HUDEP-2 (cell line): ENCODE data around the gene RBP7.

ENCODE experiments used
- DNase-seq, 76 experiments: peaks; one replicate each; lab custom pipeline; 2025; ENCODE audit not compliant: unreplicated experiment in 76 of 76; lab: John Stamatoyannopoulos, UW

Gene RBP7

DNA sequence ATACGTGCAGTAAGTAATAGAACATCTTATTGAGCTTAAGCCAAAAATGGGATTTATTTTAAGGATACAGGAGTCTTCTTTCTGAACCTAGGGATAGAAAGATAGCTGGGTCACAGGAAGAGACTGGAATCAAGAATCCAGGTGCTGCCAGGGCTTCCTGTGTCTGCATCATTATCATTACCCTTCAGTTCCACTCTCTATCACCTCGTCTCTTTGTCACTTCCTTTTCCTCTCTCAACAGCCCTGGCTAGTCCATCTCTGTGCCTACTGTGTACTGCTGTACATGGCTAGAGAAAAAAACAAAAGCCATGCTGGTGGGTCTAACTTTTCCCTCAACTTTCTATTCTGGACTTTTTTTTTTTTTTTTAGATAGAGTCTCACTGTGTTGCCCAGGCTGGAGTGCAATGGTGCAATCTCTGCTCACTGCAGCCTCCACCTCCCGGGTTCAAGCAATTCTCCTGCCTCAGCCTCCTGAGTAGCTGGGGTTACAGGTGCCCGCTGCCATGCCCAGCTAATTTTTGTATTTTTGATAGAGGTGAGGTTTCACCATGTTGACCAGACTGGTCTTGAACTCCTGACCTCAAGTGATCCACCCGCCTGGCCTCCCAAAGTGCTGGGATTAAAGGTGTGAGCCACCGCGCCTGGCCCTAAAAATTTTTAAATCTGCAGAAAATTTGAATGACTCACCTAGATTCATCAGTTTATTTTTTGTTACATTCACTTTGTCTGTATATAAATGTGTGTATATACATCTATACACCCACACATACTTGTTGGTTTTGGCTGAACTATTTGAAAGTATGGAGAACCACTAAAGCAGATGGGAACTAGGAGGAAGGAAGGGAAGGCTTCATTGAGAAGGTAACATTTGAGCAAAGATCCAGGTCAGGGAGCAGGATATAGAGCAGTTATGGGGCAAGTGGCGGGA, 67.7 kb downstream of the RBP7 start:
- no peak for DNase-seq

DNA sequence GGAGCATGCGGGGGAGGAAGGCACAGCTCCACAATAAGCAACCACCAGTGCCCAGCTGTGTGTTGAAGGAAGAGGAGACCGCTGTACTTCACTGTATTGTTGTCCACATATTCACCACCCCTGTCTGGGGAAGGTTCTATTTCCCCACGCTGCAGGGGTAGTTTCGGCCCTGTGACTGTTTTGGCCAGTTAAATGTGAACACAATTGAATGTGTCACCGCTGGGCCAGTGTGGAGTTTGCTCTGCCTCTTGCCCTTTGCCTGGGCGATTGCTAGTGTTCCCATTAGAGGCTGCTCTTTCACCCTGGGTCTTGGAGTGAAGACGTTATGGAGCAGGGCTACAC, 68.3 kb downstream of the RBP7 start:
- DNase-seq, result no peak
